Thyroid gland (tissue), 4 donors: Measurements from ENCODE around the gene ARMH2. TPM values are rescaled to one million over a fixed set of nuclear protein-coding genes. Genes with fewer than 3 reads are reported as not detected.

Source experiments
- DNase-seq, 2 donors: peaks; one replicate each; pipeline ENCODE4 v3.0.0-alpha.2; 2019
- H3K27ac ChIP-seq, 3 donors: fragments of 200-600 bp; sonication (generic); 1 replicate in 2 of 3; 2 replicates in 1 of 3; pipeline ENCODE4 v1.5.1; 2016 to 2019; ENCODE audit warnings: mild to moderate bottlenecking in 1 of 3, moderate library complexity in 1 of 3
- H3K27me3 ChIP-seq: fragments of 200-600 bp; sonication (generic); one replicate; pipeline ENCODE4 v1.5.1; 2019
- H3K36me3 ChIP-seq, 2 donors: fragments of 200-600 bp; sonication (generic); one replicate each; pipeline ENCODE4 v1.5.1; 2016 to 2019
- H3K4me1 ChIP-seq, 2 donors: fragments of 200-600 bp; sonication (generic); one replicate each; pipeline ENCODE4 v1.5.1; 2017 to 2019
- H3K4me3 ChIP-seq, 3 donors: fragments of 200-600 bp; sonication (generic); replicated peaks in 1 of 3; 1 replicate in 2 of 3; 2 replicates in 1 of 3; pipeline ENCODE4 v1.5.1; 2016; ENCODE audit warnings: mild to moderate bottlenecking in 1 of 3
- H3K9me3 ChIP-seq: fragments of 200-600 bp; sonication (generic); one replicate; pipeline ENCODE4 v1.5.1; 2017
- POLR2A ChIP-seq, 2 donors: fragments of 450-650 bp; IDR thresholded peaks; one replicate each; pipeline ENCODE4 v1.6.1; 2017; ENCODE audit warnings: antibody characterized with exemption in 2 of 2, mild to moderate bottlenecking in 2 of 2, moderate library complexity in 1 of 2
- WGBS, 2 donors: methylation state at CpG; one replicate each; pipeline ENCODE4 v1.1.5; 2017; 5-methylcytosine and 5-hydroxymethylcytosine counted together
- intact Hi-C: fragments of 100-400 bp; cut with DNase I; formaldehyde crosslinking; loops from one replicate; pipeline ENCODE4 v1.15.1; 2023
- total RNA-seq, 4 donors: library from RNA; depleted of rRNA; stranded (reverse); fragments of >200 nt; gene quantifications; one replicate each; pipeline ENCODE4 v1.2.3, GENCODE V29; 2016
- TF ChIP-seq, protein P1 (sequence below), 6 experiments: fragments of 200-600 bp in 3 of 6; fragments of 450-650 bp in 3 of 6; sonication (generic) in 3 of 6; IDR thresholded peaks; one replicate each; pipeline ENCODE4 v1.5.1; 2016 to 2019; ENCODE audit warnings: antibody characterized with exemption in 6 of 6, mild to moderate bottlenecking in 2 of 6, inconsistent platforms in 1 of 6, moderate library complexity in 1 of 6

The ARMH2 gene
- total RNA-seq, 4 donors from 2014 or later: not detected

DNA sequence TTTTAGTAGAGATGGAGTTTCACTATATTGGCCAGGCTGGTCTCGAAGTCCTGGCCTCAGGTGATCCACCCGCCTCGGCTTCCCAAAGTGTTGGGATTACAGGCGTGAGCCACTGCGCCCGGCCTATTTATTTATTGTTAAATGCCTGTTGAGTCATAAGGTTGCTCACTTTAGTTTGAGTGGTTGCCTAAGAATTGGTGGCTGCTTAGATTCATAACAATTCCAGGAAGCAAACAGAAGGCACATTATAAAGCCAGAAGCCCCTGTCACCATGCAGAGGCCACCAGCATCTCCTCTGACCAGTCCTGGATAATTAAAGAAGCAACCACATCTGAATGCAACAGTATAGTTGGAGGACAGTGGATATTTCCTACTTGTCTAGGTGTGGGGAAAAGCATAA lies 24.0 kb upstream of the ARMH2 start:
- no peaks in the 10 kb centered on the region for H3K36me3 ChIP-seq
- no peak for DNase-seq
- 97% methylated on average over 6 of the region's 6 CpGs for whole genome bisulfite sequencing, 2 donors
- H3K4me3 ChIP-seq: no peak overlapping the region
- H3K27ac ChIP-seq: no peak overlapping the region
- no peaks in the 10 kb centered on the region for H3K9me3 ChIP-seq
- H3K4me1 ChIP-seq: peaks cover 3% of the 10 kb centered on the region in 2 donors
- no peaks in the 10 kb centered on the region for H3K27me3 ChIP-seq
- TF ChIP-seq, protein P1, sequence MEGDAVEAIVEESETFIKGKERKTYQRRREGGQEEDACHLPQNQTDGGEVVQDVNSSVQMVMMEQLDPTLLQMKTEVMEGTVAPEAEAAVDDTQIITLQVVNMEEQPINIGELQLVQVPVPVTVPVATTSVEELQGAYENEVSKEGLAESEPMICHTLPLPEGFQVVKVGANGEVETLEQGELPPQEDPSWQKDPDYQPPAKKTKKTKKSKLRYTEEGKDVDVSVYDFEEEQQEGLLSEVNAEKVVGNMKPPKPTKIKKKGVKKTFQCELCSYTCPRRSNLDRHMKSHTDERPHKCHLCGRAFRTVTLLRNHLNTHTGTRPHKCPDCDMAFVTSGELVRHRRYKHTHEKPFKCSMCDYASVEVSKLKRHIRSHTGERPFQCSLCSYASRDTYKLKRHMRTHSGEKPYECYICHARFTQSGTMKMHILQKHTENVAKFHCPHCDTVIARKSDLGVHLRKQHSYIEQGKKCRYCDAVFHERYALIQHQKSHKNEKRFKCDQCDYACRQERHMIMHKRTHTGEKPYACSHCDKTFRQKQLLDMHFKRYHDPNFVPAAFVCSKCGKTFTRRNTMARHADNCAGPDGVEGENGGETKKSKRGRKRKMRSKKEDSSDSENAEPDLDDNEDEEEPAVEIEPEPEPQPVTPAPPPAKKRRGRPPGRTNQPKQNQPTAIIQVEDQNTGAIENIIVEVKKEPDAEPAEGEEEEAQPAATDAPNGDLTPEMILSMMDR (IDR thresholded peaks at IDR 0.05): no peak
- no peak for TF ChIP-seq POLR2A (IDR thresholded peaks at IDR 0.05)
- intact Hi-C loops: no loop called here

DNA sequence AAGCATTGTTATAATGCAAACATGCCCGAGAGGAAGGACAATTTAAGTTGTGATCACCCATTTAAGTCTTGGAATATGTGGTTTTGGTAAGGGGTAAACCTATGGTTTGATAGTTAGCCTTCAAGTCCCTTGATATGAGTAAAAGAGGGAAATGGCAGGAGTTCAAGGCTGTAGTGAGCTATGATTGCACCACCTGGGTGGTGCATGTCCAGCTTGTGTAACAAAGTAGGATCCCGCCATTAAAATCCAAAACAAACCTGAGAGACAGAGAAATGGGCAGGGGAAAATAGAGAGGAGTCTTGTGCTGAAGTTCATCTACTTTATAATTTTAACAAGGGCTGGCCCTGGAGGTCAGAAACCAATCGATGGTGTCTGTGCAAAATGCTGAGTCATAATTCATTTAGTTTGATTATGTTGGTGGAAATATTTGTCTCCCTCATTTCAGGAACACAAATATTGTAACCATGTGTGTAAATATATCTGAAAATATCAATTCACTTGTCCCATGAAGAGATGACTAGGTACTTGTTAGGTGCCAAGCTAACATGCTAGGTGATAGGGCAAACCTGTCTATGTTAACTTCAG lies 23.2 kb upstream of the ARMH2 start:
- Histone ChIP-seq H3K9me3 (no peaks in the 10 kb centered on the region), H3K27me3 (no peaks in the 10 kb centered on the region), H3K4me1 (no peaks in the 10 kb centered on the region), H3K4me3 (no peak overlapping the region), H3K27ac (no peak overlapping the region), H3K36me3 (no peaks in the 10 kb centered on the region)
- 93 to 98% methylated on average over 3 of the region's 3 CpGs for WGBS, 2 donors
- no peak for TF ChIP-seq POLR2A (IDR thresholded peaks at IDR 0.05)
- TF ChIP-seq, protein P1 (IDR thresholded peaks at IDR 0.05): no peak
- intact Hi-C loops: no loop called here
- DNase-seq: no peak

DNA sequence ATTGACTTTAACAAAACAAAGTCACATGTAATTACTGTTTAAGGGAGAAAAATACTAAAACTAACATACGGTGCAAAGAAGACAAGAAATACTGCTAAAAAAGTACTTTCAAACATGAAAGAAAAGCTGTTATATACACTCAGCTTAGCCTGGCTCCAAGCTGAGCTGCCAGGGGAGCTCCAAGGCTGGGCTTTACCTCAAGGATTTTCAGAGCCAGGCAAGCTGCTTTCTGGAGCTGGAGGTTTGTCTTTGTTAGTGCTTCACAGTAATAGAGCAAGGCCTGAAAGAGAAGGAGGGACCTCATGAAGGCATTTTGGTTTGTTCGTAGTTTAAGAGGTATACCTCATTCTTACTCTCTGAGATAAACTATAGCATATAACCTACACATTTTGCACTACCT lies 19.6 kb upstream of the ARMH2 start:
- intact Hi-C loops: no loop called here
- TF ChIP-seq, protein P1 (IDR thresholded peaks at IDR 0.05): no peak
- TF ChIP-seq POLR2A (IDR thresholded peaks at IDR 0.05): no peak
- Histone ChIP-seq H3K36me3 (no peaks in the 10 kb centered on the region), H3K27me3 (no peaks in the 10 kb centered on the region), H3K27ac (no peak overlapping the region), H3K4me1 (no peaks in the 10 kb centered on the region), H3K4me3 (no peak overlapping the region), H3K9me3 (no peaks in the 10 kb centered on the region)
- WGBS, 2 donors: 80 to 86% methylated on average over 2 of the region's 2 CpGs
- DNase-seq: no peak

DNA sequence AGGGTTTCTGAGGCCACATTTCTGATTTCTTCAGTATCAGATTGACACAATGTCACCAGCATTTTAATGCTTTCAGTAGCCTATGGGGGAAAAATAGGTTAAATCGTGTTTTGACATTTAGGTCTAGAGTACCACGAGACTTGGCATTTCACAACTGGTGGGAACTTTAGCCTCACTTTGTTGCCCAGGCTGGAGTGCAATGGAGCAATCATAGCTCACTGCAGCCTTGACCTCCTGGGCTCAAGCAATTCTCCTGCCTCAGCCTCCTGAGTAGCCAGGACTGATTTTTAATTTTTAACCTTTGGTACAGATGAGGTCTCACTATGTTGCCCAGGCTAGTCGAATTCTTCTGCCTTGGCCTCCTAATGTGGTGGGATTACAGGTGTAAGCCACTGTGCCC lies 11.0 kb upstream of the ARMH2 start:
- Histone ChIP-seq H3K4me3 (no peak overlapping the region), H3K9me3 (no peaks in the 10 kb centered on the region), H3K4me1 (no peaks in the 10 kb centered on the region), H3K27ac (no peak overlapping the region), H3K27me3 (no peaks in the 10 kb centered on the region), H3K36me3 (no peaks in the 10 kb centered on the region)
- intact Hi-C loops: no loop called here
- TF ChIP-seq, protein P1 (IDR thresholded peaks at IDR 0.05): no peak
- no peak for TF ChIP-seq POLR2A (IDR thresholded peaks at IDR 0.05)
- DNase-seq: no peak
- WGBS, 2 donors: 91 to 97% methylated on average over 3 of the region's 3 CpGs

DNA sequence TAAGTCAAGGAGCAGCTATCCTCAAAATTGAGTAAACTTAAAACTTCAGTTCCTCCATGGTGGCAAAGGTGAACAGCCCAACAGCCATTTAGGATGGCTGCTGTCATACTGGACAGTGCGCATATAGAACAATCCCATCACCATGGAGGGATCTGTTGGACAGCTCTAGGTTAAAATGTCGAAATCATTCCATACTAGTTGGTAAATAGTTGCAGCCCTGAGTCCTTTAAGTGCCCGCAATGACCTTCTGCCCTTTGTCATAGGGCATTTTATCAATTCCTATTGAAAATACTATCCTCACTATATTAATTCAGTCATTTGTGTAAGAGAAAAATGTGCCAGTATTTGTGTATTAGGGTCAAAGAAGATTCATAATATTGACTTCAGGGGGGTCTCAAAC lies 8.9 kb upstream of the ARMH2 start:
- no peaks in the 10 kb centered on the region for H3K36me3 ChIP-seq

More for the DNA sequence above, 8.9 kb upstream of the ARMH2 start:
- no peak for TF ChIP-seq POLR2A (IDR thresholded peaks at IDR 0.05)
- TF ChIP-seq, protein P1 (IDR thresholded peaks at IDR 0.05): no peak
- Histone ChIP-seq H3K4me3 (no peak overlapping the region), H3K4me1 (peaks cover 0 to 3% of the 10 kb centered on the region in 2 donors), H3K27ac (no peak overlapping the region), H3K27me3 (no peaks in the 10 kb centered on the region), H3K9me3 (no peaks in the 10 kb centered on the region)
- DNase-seq: no peak
- intact Hi-C loops: no loop called here
- WGBS, 2 donors: 96 to 98% methylated on average over 3 of the region's 3 CpGs
